ENCODE results near the gene ZNF227.

DNA sequence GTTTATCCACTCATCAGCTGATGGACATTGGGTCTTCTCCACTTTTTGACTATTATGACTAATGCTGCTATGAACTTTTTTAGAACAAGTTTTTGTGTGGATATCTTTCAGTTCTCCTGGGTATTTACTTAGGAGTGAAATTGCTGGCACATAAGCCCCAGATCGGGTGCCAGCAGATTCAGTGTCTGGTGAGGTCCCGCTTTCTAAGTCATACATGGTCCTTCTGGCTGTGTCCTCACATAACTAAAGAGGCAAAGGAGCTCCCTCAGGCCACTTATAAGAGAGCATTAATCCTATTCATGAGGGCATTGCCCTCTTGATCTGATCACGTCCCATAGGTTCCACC is 48.0 kb upstream of the ZNF227 start:
- TF ChIP-seq, protein P1, sequence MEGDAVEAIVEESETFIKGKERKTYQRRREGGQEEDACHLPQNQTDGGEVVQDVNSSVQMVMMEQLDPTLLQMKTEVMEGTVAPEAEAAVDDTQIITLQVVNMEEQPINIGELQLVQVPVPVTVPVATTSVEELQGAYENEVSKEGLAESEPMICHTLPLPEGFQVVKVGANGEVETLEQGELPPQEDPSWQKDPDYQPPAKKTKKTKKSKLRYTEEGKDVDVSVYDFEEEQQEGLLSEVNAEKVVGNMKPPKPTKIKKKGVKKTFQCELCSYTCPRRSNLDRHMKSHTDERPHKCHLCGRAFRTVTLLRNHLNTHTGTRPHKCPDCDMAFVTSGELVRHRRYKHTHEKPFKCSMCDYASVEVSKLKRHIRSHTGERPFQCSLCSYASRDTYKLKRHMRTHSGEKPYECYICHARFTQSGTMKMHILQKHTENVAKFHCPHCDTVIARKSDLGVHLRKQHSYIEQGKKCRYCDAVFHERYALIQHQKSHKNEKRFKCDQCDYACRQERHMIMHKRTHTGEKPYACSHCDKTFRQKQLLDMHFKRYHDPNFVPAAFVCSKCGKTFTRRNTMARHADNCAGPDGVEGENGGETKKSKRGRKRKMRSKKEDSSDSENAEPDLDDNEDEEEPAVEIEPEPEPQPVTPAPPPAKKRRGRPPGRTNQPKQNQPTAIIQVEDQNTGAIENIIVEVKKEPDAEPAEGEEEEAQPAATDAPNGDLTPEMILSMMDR (IDR thresholded peaks at IDR 0.05; ENCODE audit: extremely low read depth in 1 of 2, insufficient read depth in 1 of 2, low read depth in 1 of 2, low read length in 2 of 2): no peak
- TF ChIP-seq POLR2AphosphoS5 (IDR thresholded peaks at IDR 0.05; ENCODE audit: insufficient read depth, low read depth, low read length) (no peak), POLR2A (IDR thresholded peaks at IDR 0.05; ENCODE audit: low read depth, low read length) (no peak), GATA2 (IDR thresholded peaks at IDR 0.05; ENCODE audit: insufficient read depth, insufficient read length, low read depth, low read length) (no peak), EZH2 (IDR thresholded peaks at IDR 0.05; ENCODE audit: borderline replicate concordance, low read depth, low read length, severe bottlenecking) (no peak), JUN (IDR thresholded peaks at IDR 0.05; ENCODE audit: borderline replicate concordance, insufficient read depth, insufficient read length, low read depth) (no peak)
- TF ChIP-seq, protein P2, sequence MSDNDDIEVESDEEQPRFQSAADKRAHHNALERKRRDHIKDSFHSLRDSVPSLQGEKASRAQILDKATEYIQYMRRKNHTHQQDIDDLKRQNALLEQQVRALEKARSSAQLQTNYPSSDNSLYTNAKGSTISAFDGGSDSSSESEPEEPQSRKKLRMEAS (IDR thresholded peaks at IDR 0.05; ENCODE audit: insufficient read depth, insufficient read length): no peak

Measured in endothelial cell of umbilical vein (primary cell).